ENCODE data around the gene RPS24.

Gene RPS24

DNA sequence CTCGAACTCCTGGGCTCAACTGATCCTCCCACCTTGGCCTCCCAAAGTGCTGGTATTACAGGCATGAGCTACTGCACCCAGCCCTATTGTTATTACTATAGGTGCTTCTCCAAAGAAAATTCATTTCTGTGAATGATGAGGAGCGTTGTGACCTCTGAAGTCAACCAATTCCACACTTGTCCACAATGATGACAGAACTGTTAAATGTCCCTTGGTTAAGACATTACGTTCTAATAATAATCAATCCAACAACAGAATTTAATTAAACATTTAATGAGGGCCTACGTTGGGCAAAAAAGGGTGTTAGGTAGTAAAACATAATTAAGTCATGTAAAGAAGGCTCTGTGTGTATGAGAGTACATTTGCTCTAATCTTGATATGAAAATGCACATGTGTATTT lies 22.6 kb upstream of the RPS24 start:
- TF ChIP-seq CTCF (IDR thresholded peaks at IDR 0.05; ENCODE audit: borderline replicate concordance, insufficient read depth, low read depth, low read length) = no peak
- H3K4me3 ChIP-seq (ENCODE audit: low read depth, low read length) = no peak overlapping the region

DNA sequence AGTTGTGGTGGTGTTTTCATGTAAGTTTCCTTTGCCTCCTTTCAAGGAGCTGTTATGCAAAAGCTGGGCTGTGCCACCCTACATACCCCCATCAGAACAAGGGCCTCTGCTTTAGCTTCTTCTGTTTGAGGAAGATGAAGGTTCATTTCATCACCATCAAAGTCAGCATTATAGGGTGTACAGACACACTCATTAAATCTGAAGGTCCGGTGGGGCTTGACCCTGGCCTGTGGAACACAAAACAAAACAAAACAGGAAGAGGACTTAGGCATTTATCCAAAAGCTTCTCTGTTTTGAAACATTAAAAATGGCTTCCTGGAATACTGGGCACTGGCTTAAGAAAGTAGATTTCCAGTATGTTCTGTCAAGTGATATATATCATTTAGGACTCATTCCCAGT lies 20.1 kb upstream of the RPS24 start:
- no peak overlapping the region for H3K4me3 ChIP-seq (ENCODE audit: low read depth, low read length)

DNA sequence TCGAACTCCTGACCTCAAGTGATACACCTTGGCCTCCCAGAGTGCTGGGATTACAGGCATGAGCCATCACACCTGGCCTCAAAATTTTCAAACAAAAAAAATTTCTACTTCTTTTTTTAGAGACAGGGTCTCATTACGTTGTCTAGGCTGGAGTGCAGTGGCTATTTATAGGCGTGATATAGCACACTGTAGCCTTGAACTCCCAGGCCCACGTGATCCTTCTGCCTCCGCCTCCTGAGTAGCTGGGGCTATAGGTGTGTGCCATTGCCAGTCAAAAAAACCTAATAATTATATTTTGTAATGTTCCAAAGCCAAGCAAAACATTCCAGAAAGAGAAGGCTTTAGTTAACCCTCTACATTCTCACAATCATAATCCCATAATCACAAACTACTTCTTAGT lies 18.1 kb upstream of the RPS24 start:
- no peak for TF ChIP-seq CTCF (IDR thresholded peaks at IDR 0.05; ENCODE audit: borderline replicate concordance, insufficient read depth, low read depth, low read length)
- no peak overlapping the region for H3K4me3 ChIP-seq (ENCODE audit: low read depth, low read length)

More for the DNA sequence above, 20.1 kb upstream of the RPS24 start:
- TF ChIP-seq CTCF (IDR thresholded peaks at IDR 0.05; ENCODE audit: borderline replicate concordance, insufficient read depth, low read depth, low read length) = no peak

GRCh38 chr10:78017856-78018255 lies 15.8 kb upstream of the RPS24 start:
- H3K4me3 ChIP-seq (ENCODE audit: low read depth, low read length) = no peak overlapping the region
- TF ChIP-seq CTCF (IDR thresholded peaks at IDR 0.05; ENCODE audit: borderline replicate concordance, insufficient read depth, low read depth, low read length) = no peak

DNA sequence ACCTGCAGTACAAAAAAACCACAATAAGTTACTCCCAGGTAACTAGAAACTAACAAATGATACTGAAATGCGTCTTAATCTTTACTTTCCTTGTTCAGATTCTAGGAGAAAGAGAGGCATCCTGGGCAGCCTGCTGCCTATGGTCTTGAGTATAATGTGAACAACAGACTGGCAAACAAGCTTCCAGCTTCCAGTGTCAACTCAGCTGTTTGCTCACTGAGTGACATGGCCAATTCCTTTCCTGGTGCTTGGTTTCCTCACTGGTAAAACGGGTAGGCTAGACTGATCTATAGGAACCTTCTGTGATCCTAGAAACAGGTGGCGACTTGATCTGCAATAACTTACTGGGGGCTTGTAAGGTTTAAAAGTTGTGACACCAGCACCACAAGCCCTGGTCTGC lies 14.4 kb upstream of the RPS24 start:
- TF ChIP-seq CTCF (IDR thresholded peaks at IDR 0.05; ENCODE audit: borderline replicate concordance, insufficient read depth, low read depth, low read length) = no peak
- no peak overlapping the region for H3K4me3 ChIP-seq (ENCODE audit: low read depth, low read length)

- no peak for TF ChIP-seq CTCF (IDR thresholded peaks at IDR 0.05; ENCODE audit: borderline replicate concordance, insufficient read depth, low read depth, low read length)
- no peak overlapping the region for H3K4me3 ChIP-seq (ENCODE audit: low read depth, low read length)
Measured at GRCh38 chr10:78021201-78021600, 12.5 kb upstream of the RPS24 start.

- TF ChIP-seq CTCF (IDR thresholded peaks at IDR 0.05; ENCODE audit: borderline replicate concordance, insufficient read depth, low read depth, low read length) = no peak
- no peak overlapping the region for H3K4me3 ChIP-seq (ENCODE audit: low read depth, low read length)
Measured at GRCh38 chr10:78023741-78024140, 9.9 kb upstream of the RPS24 start.
